ENCODE measurements around the gene SRGAP3.
A peak's percentile ranks its signal among the peaks of the same experiment; 100 is the strongest.
"Not testable (repeated sequence)": the region's sequence is repeated elsewhere in the genome, so short reads cannot be mapped to it uniquely, and the experiment has no call there.

The SRGAP3 gene

GRCh38 chr3:9249273-9250192, at the start of gene SRGAP3:
Gene SRGAP3, minus strand, starts transcription at chr3:9249646. Its CDS starts 695 bp downstream, at chr3:9248951.
- peak; percentile 88 for DNase-seq

DNA sequence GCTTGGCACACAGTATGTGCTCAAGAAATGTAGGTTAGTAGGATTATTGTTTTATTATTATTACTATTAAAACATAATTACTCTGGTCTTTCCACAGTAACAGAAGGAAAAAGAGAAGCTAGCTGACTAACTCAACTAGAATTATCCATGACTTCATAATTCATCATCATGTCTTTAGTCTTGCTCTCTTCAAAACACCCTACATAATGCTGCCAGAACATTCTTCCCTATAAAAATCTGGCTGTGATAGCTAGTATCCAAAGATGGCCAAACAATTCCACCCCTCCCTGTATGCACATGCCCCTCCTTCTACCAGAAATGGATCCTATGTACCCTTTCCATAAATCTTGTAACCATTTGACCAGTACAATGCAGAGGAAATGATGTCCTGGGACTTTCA, 48.8 kb upstream of the SRGAP3 start:
- DNase-seq = no peak

DNA sequence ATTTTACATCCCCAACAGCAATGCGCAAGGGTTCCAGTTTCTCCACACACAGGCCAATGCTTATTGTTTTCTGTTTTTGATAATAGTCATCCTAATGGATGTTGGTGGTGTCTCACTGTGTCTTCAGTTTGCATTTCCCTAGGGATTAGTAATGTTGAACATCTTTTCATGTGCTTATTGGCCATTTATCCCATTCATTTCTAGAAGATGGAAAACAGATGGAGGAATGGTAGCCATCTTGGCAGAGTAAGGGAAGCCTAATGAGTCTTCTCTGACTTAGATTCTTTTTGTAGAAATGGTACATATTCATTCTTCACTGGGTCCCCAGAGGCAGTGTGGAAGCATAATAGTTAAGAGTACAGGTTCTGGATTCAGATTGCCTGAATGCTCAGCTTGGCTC, 46.8 kb upstream of the SRGAP3 start:
- no peak for DNase-seq

DNA sequence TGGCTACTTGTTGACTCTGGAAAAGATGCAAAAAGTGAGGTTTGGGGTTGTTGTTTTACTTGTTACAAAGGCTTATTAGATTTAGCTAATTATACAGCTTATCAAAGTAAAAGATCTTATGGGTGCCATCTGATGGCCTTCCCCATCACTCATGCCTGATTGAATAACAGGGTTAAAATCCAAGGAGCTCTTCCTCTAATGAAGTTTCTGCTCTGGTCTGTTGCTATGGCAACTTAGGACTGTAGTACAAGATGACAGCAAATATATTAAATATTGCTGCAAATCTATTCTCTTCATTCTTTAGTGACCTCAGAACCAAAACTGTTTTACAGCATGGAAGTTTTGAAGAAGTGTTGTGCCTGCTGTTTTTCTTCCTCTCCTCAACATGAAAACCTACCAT, 45.6 kb upstream of the SRGAP3 start:
- DNase-seq = no peak

DNA sequence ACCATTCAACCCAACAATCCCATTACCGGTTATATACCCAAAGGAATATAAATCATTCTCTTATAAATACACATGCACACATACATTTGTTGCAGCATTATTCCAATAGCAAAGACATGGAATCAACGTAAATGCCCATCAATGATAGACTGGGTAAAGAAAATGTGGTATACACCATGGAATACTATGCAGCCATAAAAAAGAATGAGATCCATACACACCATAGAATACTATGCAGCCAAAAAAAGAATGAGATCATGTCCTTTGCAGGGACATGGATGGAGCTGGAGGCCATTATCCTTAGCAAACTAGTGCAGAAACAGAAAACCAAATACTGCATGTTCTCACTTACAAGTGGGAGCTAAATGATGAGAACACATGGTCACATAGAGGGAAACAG, 44.5 kb upstream of the SRGAP3 start:
- not testable (repeated sequence) for DNase-seq

- peak; percentile 7 for DNase-seq
Observed at GRCh38 chr3:9293076-9293475, 43.6 kb upstream of the SRGAP3 start.

DNA sequence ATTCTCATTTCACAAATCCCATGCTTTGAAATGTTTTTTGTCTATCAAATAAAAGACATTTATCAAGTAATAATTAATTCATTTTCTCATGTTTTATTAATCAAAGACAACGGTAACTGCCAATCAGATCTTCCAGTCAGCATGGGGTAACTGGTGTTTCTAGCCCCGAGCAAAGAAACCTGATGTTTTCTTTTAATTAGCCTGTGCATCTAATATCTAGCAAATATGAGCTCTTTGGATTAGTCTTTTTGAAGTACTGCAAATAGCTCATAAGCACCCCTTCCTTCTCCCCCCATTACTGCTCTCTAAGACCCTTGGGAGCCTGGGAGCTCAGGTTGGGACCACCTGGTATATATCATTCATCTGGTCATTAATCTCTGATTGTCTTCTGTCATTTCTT, 43.1 kb upstream of the SRGAP3 start:
- no peak for DNase-seq

GRCh38 chr3:9291821-9292410, 42.5 kb upstream of the SRGAP3 start:
- DNase-seq = no peak

DNA sequence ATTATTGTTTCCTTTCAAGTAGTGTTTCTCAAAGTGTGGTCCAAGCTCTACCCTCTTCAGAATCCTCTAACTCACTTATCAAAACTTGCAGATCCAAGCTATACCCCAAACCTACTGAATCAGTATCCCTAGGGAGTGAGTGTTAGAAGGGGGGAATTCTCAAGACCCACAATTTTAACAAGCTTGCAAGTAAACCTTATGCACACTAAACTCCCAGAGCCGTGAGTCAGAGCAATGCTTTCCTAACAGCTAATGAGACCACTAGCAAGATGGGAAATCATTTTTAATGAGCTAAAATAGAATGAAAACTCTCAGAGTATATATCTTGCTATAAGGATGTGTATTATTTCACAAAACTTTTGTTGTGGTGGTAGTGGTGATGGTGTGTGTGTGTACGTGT, 41.1 kb upstream of the SRGAP3 start:
- DNase-seq = no peak

DNA sequence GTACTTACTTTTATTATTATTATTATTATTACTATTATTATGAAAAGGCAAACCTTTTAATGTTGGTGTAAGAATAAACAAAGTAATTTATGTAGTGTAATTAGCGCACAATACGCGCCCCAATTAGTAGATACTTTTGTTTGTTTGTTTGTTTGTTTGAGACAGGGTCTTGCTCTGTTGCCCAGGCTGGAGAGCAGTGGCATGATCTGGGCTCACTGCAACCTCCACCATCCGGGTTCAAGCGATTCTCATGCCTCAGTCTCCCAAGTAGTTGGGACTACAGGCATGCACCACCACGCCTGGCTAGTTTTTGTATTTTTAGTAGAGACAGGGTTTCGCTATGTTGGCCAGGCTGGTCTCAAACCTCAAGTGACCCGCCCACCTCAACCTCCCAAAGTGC, 32.1 kb upstream of the SRGAP3 start:
- not testable (repeated sequence) for DNase-seq

- peak; percentile 18 for DNase-seq
Observed at GRCh38 chr3:9280451-9281219, 31.2 kb upstream of the SRGAP3 start.

DNA sequence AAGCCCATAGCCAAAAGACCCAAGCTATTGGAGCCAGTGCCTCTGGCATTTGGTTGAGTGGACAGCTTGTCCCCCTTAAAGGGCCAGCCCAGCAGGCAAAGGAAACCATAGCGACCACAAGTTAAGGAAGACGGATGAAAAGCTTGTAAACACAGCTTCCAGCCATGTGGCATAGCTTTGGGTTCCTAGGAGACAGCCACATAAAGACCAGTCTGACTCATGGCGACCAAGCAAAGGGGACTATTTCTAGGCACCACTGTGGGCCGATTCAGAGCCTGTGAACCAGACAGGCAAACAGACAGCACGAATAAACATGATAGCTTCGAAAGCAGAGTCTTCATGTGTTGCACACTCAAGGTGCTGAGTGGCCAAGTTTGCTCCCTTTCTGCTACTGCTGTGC, 30.5 kb upstream of the SRGAP3 start:
- no peak for DNase-seq

- DNase-seq = no peak
Observed at GRCh38 chr3:9278498-9278897, 29.1 kb upstream of the SRGAP3 start.

DNA sequence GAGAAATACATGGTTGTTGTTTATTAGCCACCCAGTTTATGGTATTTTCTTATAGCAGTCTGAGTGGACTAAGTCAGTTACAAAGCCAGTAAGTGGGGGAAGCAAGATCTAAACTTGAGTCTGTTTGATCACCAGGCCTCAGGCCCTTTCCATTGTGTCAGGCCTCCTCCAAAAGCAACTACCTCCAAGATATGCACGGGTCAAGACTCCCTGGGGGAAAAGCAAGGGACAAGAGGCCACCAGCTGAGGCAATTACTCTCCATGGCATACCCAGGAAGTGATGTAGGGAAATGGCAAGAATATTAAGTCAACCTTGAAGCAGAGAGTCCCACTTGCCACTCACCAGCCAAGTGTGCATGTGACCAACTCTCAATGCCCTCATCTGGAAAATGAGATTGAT, 28.6 kb upstream of the SRGAP3 start:
- DNase-seq = no peak

- peak; percentile 46 for DNase-seq
Observed at GRCh38 chr3:9276761-9277370, 27.4 kb upstream of the SRGAP3 start.

GRCh38 chr3:9271903-9272302, 22.5 kb upstream of the SRGAP3 start:
- DNase-seq = no peak

- no peak for DNase-seq
Observed at GRCh38 chr3:9270704-9271103, 21.3 kb upstream of the SRGAP3 start.

- DNase-seq = no peak
Observed at GRCh38 chr3:9266716-9267115, 17.3 kb upstream of the SRGAP3 start.

GRCh38 chr3:9260305-9260704, 10.9 kb upstream of the SRGAP3 start:
- no peak for DNase-seq

- DNase-seq = no peak
Observed at GRCh38 chr3:9257092-9257491, 7.6 kb upstream of the SRGAP3 start.

DNA sequence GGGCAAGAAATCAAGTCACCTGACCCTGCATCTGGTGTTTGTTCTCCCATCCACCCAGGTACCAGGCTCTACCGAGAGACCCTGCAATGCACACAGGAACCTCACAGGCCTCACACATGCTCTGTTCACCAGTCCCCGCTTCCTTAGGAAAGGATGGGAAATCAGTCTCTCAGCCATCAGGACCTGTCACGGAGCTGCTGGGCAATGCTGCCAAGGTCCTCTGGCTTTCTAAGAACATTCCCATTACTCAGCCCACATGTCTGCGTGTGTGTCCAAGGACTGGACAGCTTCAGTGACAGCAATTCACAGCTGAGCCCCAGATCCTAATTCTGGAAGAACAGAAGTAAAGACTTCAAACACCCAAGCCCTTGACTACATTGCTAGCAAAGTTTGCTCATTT, 6.5 kb upstream of the SRGAP3 start:
- no peak for DNase-seq

DNA sequence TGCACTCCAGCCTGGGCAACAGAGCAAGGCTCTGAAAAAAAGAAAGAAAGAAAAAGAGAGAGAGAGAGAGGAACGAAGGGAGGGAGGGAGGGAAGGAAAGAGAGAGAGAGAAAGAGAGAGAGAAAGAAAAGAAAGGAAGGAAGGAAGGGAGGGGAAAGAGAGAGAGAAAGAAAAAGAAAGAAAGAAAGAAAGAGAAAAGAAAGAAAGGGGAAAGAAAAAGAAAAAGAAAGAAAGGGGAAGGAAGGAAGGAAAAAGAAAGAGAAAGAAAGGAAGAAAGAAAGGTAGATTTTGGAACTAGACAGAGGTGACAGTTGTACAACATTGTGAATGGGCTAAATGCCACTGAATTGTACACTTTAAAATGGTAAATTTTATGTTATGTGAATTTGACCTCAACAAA, 5.3 kb upstream of the SRGAP3 start:
- no peak for DNase-seq

- DNase-seq = peak; percentile 8
Observed at GRCh38 chr3:9253327-9253726, 3.9 kb upstream of the SRGAP3 start.

All from NCI-H226 (cell line).